Measurements from ENCODE around the gene SPRR5.

DNA sequence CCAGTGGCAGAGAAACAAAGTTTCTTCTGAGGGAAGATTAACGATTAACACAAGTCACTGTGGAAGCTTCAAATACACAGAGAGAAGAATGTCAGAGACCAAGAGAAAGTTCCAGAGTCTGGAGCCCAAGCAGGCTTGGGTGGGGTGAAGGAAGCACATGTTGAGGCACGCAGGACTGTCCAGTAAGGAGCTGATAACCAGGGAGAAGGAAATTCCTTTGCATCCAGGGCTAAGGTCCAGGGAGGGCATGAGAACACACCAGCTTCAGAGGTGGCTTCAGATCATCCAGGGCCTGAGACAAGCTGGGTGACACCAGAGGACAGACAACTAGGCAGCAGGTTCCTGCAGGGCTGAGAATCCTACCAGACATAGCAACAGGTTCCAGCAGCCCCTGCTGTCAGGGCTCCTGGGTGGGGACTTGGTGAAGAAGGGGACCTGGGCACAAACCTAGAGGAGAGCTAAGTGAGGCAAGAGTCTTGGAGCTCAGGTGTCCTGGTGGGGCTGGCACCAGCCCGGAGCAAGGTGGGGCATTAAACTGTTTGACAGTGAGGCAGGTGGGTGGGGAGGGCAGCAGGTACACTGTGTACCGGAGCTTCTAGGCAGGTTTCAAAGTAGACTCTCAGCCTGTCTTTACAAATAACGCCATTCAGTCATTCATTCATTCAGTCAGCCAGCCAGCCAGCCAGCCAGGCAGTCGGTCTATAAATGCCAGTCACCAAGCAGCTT is 34.3 kb downstream of the SPRR5 start:
- TF ChIP-seq JUN (IDR thresholded peaks at IDR 0.05; ENCODE audit: borderline replicate concordance, insufficient read depth, insufficient read length, low read depth): no peak
- TF ChIP-seq, protein P1, sequence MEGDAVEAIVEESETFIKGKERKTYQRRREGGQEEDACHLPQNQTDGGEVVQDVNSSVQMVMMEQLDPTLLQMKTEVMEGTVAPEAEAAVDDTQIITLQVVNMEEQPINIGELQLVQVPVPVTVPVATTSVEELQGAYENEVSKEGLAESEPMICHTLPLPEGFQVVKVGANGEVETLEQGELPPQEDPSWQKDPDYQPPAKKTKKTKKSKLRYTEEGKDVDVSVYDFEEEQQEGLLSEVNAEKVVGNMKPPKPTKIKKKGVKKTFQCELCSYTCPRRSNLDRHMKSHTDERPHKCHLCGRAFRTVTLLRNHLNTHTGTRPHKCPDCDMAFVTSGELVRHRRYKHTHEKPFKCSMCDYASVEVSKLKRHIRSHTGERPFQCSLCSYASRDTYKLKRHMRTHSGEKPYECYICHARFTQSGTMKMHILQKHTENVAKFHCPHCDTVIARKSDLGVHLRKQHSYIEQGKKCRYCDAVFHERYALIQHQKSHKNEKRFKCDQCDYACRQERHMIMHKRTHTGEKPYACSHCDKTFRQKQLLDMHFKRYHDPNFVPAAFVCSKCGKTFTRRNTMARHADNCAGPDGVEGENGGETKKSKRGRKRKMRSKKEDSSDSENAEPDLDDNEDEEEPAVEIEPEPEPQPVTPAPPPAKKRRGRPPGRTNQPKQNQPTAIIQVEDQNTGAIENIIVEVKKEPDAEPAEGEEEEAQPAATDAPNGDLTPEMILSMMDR (IDR thresholded peaks at IDR 0.05; ENCODE audit: extremely low read depth in 1 of 2, insufficient read depth in 1 of 2, low read depth in 1 of 2, low read length in 2 of 2): no peak
- no peak for TF ChIP-seq EZH2 (IDR thresholded peaks at IDR 0.05; ENCODE audit: borderline replicate concordance, low read depth, low read length, severe bottlenecking)
- TF ChIP-seq FOS (IDR thresholded peaks at IDR 0.05; ENCODE audit: borderline replicate concordance, insufficient read depth, low read length): no peak
- no peak for TF ChIP-seq POLR2A (IDR thresholded peaks at IDR 0.05; ENCODE audit: low read depth, low read length)
- TF ChIP-seq MYC (IDR thresholded peaks at IDR 0.05; ENCODE audit: low read depth, low read length): no peak
- no peak for TF ChIP-seq POLR2AphosphoS5 (IDR thresholded peaks at IDR 0.05; ENCODE audit: insufficient read depth, low read depth, low read length)
- TF ChIP-seq, protein P2, sequence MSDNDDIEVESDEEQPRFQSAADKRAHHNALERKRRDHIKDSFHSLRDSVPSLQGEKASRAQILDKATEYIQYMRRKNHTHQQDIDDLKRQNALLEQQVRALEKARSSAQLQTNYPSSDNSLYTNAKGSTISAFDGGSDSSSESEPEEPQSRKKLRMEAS (IDR thresholded peaks at IDR 0.05; ENCODE audit: insufficient read depth, insufficient read length): no peak

All from endothelial cell of umbilical vein (primary cell).